Mammary epithelial cell (primary cell): ENCODE measurements around the gene AQP2.

Source experiments
- CTCF ChIP-seq, 2 donors: IDR thresholded peaks in 1 of 2; conservative IDR thresholded peaks in 1 of 2; 2 replicates each; pipeline ENCODE4 v1.5.1; 2011 to 2012; ENCODE audit warnings: inconsistent platforms in 2 of 2, low read length in 2 of 2, mild to moderate bottlenecking in 2 of 2, control low read depth in 1 of 2, low read depth in 1 of 2; ENCODE audit not compliant: insufficient read depth in 1 of 2; ENCODE audit errors: extremely low read depth in 1 of 2
- EZH2 ChIP-seq: IDR thresholded peaks from 2 replicates; pipeline ENCODE4 v1.6.1; 2012; ENCODE audit warnings: low read length, inconsistent platforms, borderline replicate concordance

- TF ChIP-seq CTCF (conservative IDR thresholded peaks at IDR 0.05 in 1 of 2, IDR thresholded peaks at IDR 0.05 in 1 of 2; ENCODE audit: extremely low read depth in 1 of 2, insufficient read depth in 1 of 2, low read depth in 1 of 2, low read length in 2 of 2) (no peak), EZH2 (no peak)
These were observed 10.8 kb downstream of the AQP2 start, which contains the start of gene AQP5 for GRCh38 chr12:49961111-49961922.
